Left lung (tissue), 10 donors: ENCODE results near the gene EFNB1. TPM values are rescaled to one million over a fixed set of nuclear protein-coding genes. Genes with fewer than 3 reads are reported as not detected.
"Not testable (repeated sequence)": the region's sequence is repeated elsewhere in the genome, so short reads cannot be mapped to it uniquely, and the experiment has no call there.

ENCODE experiments used
- ATAC-seq: fragments of 200-7000 bp; cut with Tn5 transposase; one replicate; pipeline ENCODE4 v1.9.1; 2020; ENCODE audit warnings: moderate library complexity
- DNase-seq, 4 donors: peaks; one replicate each; pipeline ENCODE4 v3.0.0-alpha.2; 2013 to 2020
- H3K27ac ChIP-seq, 2 donors: fragments of 200-600 bp; sonication (generic) in 1 of 2; one replicate each; pipeline versions ENCODE4 v1.5.0 to v1.8.0; 2020 to 2021
- H3K27me3 ChIP-seq, 2 donors: fragments of 200-600 bp; sonication (generic) in 1 of 2; one replicate each; pipeline versions ENCODE4 v1.5.0 to v1.8.0; 2020 to 2021
- H3K36me3 ChIP-seq, 2 donors: fragments of 200-600 bp; sonication (generic) in 1 of 2; one replicate each; pipeline versions ENCODE4 v1.5.0 to v1.8.0; 2020 to 2021
- H3K4me1 ChIP-seq, 2 donors: fragments of 200-600 bp; one replicate each; pipeline ENCODE4 v1.8.0; 2021
- H3K4me3 ChIP-seq, 2 donors: fragments of 200-600 bp; sonication (generic) in 1 of 2; one replicate each; pipeline versions ENCODE4 v1.5.0 to v1.8.0; 2020 to 2021; ENCODE audit warnings: mild to moderate bottlenecking in 1 of 2
- H3K9me3 ChIP-seq, 2 donors: fragments of 200-600 bp; sonication (generic) in 1 of 2; one replicate each; pipeline versions ENCODE4 v1.5.0 to v1.8.0; 2020 to 2021
- CTCF ChIP-seq, 2 donors: fragments of 200-600 bp; sonication (generic) in 1 of 2; IDR thresholded peaks; one replicate each; pipeline versions ENCODE4 v1.5.0 to v1.8.0; 2021; ENCODE audit warnings: antibody characterized with exemption in 2 of 2
- intact Hi-C, 2 donors: fragments of 100-400 bp; cut with DNase I; formaldehyde crosslinking; loops; one replicate each; pipeline versions ENCODE4 v1.11.2 to v1.14.2; 2022
- polyA plus RNA-seq, 6 donors: library from polyadenylated mRNA; unstranded; fragments of 120-200 nt; gene quantifications; one replicate each; pipeline ENCODE4 v1.2.1, GENCODE V29; 2013; ENCODE audit not compliant: insufficient read length in 6 of 6
- total RNA-seq, 2 donors: library from RNA; stranded (reverse); fragmentation: NEBNext Ultra II Directional; extraction: Animal tissue kit (Norgen Biotek cat#: 25700); gene quantifications; one replicate each; pipeline ENCODE4 v1.2.1, GENCODE V29; 2021
- donor health status: DM: no; HTN: yes; CAD: no.
- donor health status: DM: no; HTN: no; CAD: no.

Gene EFNB1
- total and polyA plus RNA-seq, 8 donors = 34.8 to 69.9 (median 54.7) TPM

- no peak for TF ChIP-seq CTCF (IDR thresholded peaks at IDR 0.05)
- Histone ChIP-seq H3K27me3 (no peaks in the 10 kb centered on the region), H3K9me3 (no peaks in the 10 kb centered on the region), H3K4me1 (no peaks in the 10 kb centered on the region), H3K4me3 (no peak overlapping the region), H3K36me3 (no peaks in the 10 kb centered on the region), H3K27ac (no peak overlapping the region)
- ATAC-seq (no peak), DNase-seq (no peak)
- intact Hi-C loops = no loop called here
Observed at GRCh38 chrX:68792083-68792482, 36.7 kb upstream of the EFNB1 start.

- peaks cover 0 to 5% of the 10 kb centered on the region in 2 donors for H3K9me3 ChIP-seq
- TF ChIP-seq CTCF (IDR thresholded peaks at IDR 0.05) = no peak
- intact Hi-C loops = no loop called here
- no peaks in the 10 kb centered on the region for H3K27me3 ChIP-seq
- no peaks in the 10 kb centered on the region for H3K36me3 ChIP-seq
- no peak overlapping the region for H3K27ac ChIP-seq
- no peak for ATAC-seq
- DNase-seq = no peak
- no peaks in the 10 kb centered on the region for H3K4me1 ChIP-seq
- no peak overlapping the region for H3K4me3 ChIP-seq
Observed at GRCh38 chrX:68794461-68794860, 34.4 kb upstream of the EFNB1 start.

- DNase-seq (no peak), ATAC-seq (no peak)
- Histone ChIP-seq H3K27me3 (no peaks in the 10 kb centered on the region), H3K36me3 (no peaks in the 10 kb centered on the region), H3K4me1 (no peaks in the 10 kb centered on the region), H3K9me3 (peaks cover 0 to 5% of the 10 kb centered on the region in 2 donors), H3K4me3 (no peak overlapping the region), H3K27ac (no peak overlapping the region)
- intact Hi-C loops = no loop called here
- no peak for TF ChIP-seq CTCF (IDR thresholded peaks at IDR 0.05)
Observed at GRCh38 chrX:68795741-68796140, 33.1 kb upstream of the EFNB1 start.

- H3K27me3 ChIP-seq, H3K9me3 ChIP-seq, ATAC-seq, H3K4me1 ChIP-seq, H3K4me3 ChIP-seq, H3K36me3 ChIP-seq, DNase-seq, H3K27ac ChIP-seq, intact Hi-C loops: not testable (repeated sequence)
Observed at GRCh38 chrX:68798400-68798799, 30.4 kb upstream of the EFNB1 start.

GRCh38 chrX:68801737-68802290, 27.0 kb upstream of the EFNB1 start:
- no peak for TF ChIP-seq CTCF (IDR thresholded peaks at IDR 0.05)
- DNase-seq (no peak), ATAC-seq (no peak)
- H3K36me3 ChIP-seq = no peaks in the 10 kb centered on the region
- no peak overlapping the region for H3K4me3 ChIP-seq
- peaks cover 0 to 3% of the 10 kb centered on the region in 2 donors for H3K27me3 ChIP-seq
- H3K27ac ChIP-seq = no peak overlapping the region
- H3K9me3 ChIP-seq = peaks cover 0 to 5% of the 10 kb centered on the region in 2 donors
- intact Hi-C loops = no loop called here
- no peaks in the 10 kb centered on the region for H3K4me1 ChIP-seq

GRCh38 chrX:68807818-68808217, 21.0 kb upstream of the EFNB1 start:
- Histone ChIP-seq H3K27ac (no peak overlapping the region), H3K4me1 (no peaks in the 10 kb centered on the region), H3K36me3 (no peaks in the 10 kb centered on the region), H3K4me3 (no peak overlapping the region), H3K27me3 (peaks cover 0 to 12% of the 10 kb centered on the region in 2 donors), H3K9me3 (no peaks in the 10 kb centered on the region)
- DNase-seq = no peak
- TF ChIP-seq CTCF (IDR thresholded peaks at IDR 0.05) = peak; percentile 22 to 38
- ATAC-seq = peak; percentile 91
- intact Hi-C loops = loop anchor here in 1 of 2 donors (5.0 kb wide), 1 partner anchor 76 kb away; no protein-coding TSS in a partner anchor
